NCI-H146 treated with DMSO at 0.1 percent for 48 hours (cell line): ENCODE data around the gene ABCC6.

Experiments
- DNase-seq: peaks from one replicate; lab custom pipeline; 2025; ENCODE audit not compliant: unreplicated experiment; lab: John Stamatoyannopoulos, UW

ABCC6 gene

GRCh38 chr16:16143931-16144330 is 79.4 kb downstream of the ABCC6 start:
- no peak for DNase-seq

DNA sequence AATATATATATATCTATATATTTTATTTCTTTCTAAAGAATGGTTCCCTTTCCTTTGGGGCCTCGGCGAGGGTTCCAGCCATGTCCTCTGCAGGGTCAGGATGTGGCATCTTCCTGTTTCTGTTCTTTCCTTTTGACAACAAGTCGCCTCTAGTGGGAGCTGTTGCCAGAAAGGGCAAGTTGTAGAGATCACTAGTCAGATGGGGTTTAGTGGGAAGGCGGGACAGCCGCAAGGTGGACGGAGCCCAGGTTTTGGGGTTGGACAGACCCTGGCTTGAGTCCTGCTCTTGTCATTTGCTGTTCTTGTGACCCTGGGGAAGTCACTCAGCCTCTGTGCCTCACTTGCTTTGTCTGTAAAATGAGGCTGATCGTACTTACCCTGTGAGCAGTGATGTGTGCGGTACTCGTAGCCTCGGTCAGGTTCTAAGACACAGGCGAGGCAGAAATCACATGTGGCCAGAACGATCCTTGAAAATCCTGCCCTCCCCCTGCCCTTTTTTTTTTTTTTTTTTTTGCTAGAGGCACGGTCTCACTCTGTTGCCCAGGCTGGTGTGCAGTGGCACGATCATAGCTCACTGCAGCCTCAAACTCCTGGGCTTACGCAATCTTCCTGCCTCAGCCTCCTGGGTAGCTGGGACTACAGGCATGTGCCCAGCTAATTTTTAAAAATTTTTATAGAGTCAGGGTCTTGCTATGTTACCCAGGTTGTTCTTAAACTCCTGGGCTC is 80.1 kb downstream of the ABCC6 start:
- DNase-seq = no peak

GRCh38 chr16:16141784-16142396 is 81.4 kb downstream of the ABCC6 start:
- no peak for DNase-seq

DNA sequence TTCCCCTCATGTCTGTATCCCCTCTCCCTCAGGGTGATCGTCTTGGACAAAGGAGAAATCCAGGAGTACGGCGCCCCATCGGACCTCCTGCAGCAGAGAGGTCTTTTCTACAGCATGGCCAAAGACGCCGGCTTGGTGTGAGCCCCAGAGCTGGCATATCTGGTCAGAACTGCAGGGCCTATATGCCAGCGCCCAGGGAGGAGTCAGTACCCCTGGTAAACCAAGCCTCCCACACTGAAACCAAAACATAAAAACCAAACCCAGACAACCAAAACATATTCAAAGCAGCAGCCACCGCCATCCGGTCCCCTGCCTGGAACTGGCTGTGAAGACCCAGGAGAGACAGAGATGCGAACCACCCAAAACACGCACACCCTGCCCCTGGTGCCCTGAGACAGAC is 82.2 kb downstream of the ABCC6 start:
- no peak for DNase-seq

GRCh38 chr16:16140537-16140936 is 82.8 kb downstream of the ABCC6 start:
- DNase-seq = no peak

DNA sequence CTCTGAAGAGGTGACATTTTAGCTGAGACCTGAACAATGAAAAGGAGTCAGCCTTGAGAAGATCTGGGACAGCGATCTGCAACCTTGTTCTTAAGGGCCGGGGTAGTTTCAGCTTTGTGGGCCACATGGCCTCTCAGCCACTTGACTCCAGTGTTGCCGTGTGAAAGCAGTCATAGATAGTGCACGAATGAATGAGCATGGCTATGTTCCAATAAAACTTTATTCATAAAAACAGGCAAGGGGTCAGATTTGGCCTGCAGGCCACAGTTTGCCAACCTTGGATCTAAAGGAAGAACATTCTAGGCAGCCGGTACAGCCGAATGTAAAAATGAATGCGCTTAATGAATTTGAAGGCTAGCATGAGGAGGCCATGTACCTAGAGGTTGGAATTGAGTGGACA is 83.5 kb downstream of the ABCC6 start:
- DNase-seq = no peak

- no peak for DNase-seq
Measured at GRCh38 chr16:16139061-16139460, 84.2 kb downstream of the ABCC6 start.

DNA sequence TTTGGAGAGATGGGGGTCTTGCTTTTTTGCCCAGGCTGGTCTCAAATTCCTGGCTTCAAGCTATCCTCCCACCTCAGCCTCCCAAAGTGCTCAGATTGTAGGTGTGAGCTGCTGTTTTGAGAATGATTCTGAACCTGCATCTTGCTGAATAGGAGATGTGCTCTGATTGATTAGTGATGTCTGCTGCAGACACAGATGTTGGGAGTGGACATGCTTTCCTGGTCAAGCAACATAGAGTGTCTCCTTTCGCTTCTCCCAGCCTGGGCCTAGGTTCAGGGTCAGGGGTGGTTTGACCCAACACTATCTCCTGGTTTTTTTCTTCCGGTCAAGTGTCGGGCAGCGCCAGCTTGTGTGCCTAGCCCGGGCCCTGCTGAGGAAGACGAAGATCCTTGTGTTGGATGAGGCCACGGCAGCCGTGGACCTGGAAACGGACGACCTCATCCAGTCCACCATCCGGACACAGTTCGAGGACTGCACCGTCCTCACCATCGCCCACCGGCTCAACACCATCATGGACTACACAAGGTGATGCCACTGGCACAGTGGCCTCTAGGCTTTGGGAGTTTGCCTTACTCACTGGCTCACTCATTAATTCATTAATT is 85.2 kb downstream of the ABCC6 start:
- no peak for DNase-seq

- no peak for DNase-seq
Measured at GRCh38 chr16:16137110-16137509, 86.2 kb downstream of the ABCC6 start.

DNA sequence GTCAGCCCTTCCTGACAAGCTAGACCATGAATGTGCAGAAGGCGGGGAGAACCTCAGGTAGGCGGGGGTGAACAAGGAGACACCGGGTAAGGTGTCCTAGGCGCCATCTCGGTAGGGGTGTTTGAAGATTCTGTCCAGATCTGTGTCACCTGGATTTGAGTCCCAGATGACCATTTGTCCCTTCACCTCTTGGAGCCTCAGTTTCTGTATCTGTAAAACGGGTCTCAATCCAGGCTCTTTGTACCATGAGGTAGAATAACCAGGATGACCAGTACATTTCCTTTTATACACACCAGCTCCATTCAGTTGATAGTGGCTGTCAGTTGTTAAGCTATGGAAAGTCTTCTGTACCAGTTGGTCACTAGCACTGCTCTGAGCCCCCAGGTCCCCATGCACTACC is 86.7 kb downstream of the ABCC6 start:
- no peak for DNase-seq

DNA sequence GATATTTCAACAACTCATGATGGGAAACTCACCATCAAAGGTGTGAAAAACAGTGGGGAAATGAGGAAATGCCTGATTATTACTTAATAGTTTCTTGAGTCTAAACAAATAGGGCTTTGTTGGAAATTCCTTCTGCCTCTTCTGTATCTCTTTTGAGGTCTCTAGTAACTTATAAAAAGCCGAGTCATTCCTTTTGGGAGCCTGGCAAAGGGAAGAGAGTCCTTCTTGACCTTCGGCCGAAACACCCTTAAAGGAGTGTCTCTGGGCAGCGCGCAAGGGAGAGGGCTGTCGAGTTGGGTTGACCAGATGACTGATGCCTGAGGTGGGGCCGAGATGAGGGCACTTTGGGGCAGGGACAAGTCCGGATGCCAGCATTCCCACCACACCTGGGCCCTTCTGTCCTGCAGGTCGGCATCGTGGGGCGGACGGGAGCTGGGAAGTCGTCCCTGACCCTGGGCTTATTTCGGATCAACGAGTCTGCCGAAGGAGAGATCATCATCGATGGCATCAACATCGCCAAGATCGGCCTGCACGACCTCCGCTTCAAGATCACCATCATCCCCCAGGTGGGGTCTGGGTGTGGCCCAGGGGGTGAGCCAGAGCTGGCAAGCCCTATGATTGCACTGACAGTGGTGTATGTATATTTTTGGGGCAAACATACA is 89.2 kb downstream of the ABCC6 start:
- no peak for DNase-seq

- DNase-seq = no peak
Measured at GRCh38 chr16:16131659-16132058, 91.6 kb downstream of the ABCC6 start.

DNA sequence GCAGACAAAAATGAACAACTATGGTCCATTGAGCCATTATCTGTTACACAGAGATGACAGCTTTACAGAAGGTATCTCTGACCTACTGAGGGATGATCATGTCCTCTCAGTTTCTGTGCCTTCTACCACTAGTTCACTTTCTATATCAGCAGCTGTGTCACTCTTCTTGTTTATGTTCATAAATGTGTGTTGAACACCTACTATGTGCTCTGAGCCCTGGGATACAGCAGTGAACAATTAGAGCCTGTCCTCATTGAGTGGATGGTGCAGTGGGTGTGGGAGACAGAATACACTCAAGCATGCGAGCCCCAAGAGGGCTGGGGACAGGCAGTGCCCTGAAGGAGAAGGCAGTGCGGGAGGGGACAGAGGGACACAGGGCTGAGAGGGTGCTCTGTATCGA is 92.1 kb downstream of the ABCC6 start:
- DNase-seq = no peak

DNA sequence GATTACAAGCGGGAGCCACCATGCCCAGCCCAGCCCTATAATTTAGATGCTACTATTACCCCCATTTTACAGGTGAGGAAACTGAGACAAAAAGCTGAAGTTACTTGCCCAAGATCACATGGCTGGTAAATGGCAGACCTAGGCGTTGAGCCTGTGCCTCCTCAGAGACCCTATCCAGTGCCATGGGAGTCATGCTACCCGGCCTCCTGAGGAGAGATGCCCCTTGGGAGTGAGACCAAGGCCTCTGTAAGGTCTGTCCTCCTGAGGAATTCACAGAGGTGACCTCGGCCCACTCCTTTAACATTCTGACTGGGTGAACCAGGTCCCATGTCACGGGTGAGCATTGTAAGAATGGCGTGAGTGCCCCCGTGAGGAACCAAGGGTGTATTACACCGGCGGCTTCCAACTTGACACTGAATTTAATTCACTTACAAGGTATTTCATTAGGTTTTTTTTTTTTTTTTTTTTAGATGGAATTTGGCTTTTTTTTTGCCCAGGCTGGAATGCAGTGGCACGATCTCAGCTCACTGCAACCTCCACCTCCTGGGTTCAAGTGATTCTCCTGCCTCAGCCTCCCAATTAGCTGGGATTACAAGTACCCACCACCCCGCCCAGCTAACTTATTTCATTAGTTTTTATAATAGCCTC is 95.7 kb downstream of the ABCC6 start:
- DNase-seq = no peak

- DNase-seq = no peak
Measured at GRCh38 chr16:16126896-16127295, 96.4 kb downstream of the ABCC6 start.

DNA sequence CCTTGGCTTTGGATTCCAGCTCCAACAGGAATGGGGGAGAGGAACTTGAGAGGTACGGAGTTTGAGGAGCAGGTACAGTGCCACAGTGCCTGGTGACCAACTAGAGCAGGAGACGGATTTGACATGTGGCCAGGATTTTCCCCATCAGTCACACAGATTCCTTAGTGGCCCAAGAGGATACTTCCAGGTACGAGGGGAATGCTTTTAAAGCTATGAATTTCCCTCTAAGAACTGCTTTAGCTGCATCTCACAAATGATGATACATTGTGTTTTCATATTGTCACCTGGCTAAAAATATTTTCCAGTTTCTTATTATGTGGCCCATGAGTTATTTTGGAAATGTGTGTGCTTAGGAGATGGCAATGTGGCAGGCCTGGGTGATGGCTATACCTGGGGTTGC is 98.3 kb downstream of the ABCC6 start:
- no peak for DNase-seq

- DNase-seq = no peak
Measured at GRCh38 chr16:16124438-16124837, 98.9 kb downstream of the ABCC6 start.

DNA sequence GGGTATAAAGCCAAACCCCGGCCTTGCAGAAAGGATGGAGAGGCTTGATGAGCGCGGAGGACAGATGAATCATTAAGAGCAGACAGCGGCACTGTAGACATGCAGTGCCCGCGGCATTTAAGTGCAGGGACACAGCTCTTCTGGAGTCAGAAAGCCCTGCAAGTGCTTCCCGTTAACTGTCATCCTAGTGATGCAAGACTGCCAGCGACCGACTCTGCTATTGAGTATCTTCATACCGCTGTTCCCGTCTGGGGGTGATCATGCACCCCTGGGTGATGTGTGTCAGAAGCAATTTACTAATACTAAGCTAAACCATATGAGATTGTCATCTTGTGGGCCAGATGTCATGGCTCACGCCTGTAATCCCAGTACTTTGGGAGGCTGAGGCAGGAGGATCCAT is 101.0 kb downstream of the ABCC6 start:
- no peak for DNase-seq

GRCh38 chr16:16121185-16121727 is 102.0 kb downstream of the ABCC6 start:
- no peak for DNase-seq

- peak; percentile 84 for DNase-seq
Measured at GRCh38 chr16:16120382-16121184, 102.7 kb downstream of the ABCC6 start.

DNA sequence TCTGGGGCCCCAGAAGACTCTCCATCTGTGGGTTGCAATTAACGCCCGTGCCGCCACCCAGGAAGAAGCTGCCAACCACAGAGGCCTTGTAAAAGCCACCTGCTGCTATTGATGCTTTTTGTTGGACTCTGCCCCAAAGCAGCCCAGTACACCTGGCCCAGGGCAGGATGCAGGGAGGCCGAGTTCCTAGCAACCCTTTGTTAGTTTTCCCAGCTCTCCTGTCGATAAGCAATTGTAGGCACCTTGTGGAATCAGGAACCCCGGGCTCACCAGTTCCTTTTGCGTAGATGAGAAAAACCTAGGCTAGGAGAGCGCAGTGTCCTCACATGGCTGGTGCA is 103.3 kb downstream of the ABCC6 start:
- DNase-seq = peak; percentile 88
